H1 (cell line): ENCODE results near the gene FHIT.

Source experiments
- CTCF ChIP-seq, 3 experiments: IDR thresholded peaks; 1 replicate in 2 of 3; 2 replicates in 1 of 3; pipeline versions ENCODE4 v1.5.1 to v1.6.1; 2011; ENCODE audit warnings: low read length in 3 of 3, mild to moderate bottlenecking in 3 of 3, inconsistent platforms in 2 of 3, low read depth in 1 of 3, moderate library complexity in 1 of 3; ENCODE audit not compliant: insufficient read depth in 1 of 3; ENCODE audit errors: control extremely low read depth in 1 of 3
- EZH2 ChIP-seq: fragments of 200-600 bp; sonication (generic); IDR thresholded peaks from 2 replicates; pipeline ENCODE4 v1.7.1; 2012; ENCODE audit warnings: low read depth, mild to moderate bottlenecking, moderate library complexity, low read length, inconsistent platforms; ENCODE audit not compliant: severe bottlenecking

- TF ChIP-seq EZH2, result no peak
- no peak for TF ChIP-seq CTCF (IDR thresholded peaks at IDR 0.05; ENCODE audit: control extremely low read depth in 1 of 3, insufficient read depth in 1 of 3, low read depth in 1 of 3, low read length in 3 of 3)
These were observed 860.0 kb downstream of the FHIT start for GRCh38 chr3:60391292-60391691.
